Suprapubic skin (tissue), 3 donors: ENCODE results near the gene TMEM267.

Source experiments
- POLR2AphosphoS5 ChIP-seq, 3 donors: sonication (generic); formaldehyde crosslinking; IDR thresholded peaks; one replicate each; pipeline ENCODE4 v1.6.1; 2017; ENCODE audit warnings: antibody characterized with exemption in 3 of 3
- TF ChIP-seq, protein P1 (sequence below), 2 donors: fragments of 200-600 bp in 1 of 2; fragments of 450-650 bp in 1 of 2; sonication (generic) in 1 of 2; IDR thresholded peaks; one replicate each; pipeline ENCODE4 v1.5.1; 2016 to 2019; ENCODE audit warnings: antibody characterized with exemption in 2 of 2, mild to moderate bottlenecking in 1 of 2, moderate library complexity in 1 of 2

DNA sequence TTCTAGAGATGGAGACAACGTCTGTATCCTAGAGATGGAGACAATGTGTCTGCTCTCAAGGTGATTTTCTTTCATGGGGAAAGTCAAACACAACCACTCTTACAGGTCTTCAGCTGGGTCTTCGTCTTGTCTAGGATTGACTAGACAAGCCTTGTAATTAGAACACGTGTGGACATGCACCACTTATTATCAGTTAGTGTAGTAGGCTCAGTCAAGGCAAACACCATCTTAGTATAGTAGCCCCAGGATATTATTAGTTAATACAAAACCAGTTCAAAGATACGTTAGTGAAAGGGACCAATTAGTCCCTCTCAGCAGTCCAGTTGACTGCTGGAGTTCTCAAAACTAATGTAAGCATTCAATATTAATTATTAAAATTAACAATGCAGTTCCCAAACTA, 56.4 kb downstream of the TMEM267 start:
- TF ChIP-seq, protein P1, sequence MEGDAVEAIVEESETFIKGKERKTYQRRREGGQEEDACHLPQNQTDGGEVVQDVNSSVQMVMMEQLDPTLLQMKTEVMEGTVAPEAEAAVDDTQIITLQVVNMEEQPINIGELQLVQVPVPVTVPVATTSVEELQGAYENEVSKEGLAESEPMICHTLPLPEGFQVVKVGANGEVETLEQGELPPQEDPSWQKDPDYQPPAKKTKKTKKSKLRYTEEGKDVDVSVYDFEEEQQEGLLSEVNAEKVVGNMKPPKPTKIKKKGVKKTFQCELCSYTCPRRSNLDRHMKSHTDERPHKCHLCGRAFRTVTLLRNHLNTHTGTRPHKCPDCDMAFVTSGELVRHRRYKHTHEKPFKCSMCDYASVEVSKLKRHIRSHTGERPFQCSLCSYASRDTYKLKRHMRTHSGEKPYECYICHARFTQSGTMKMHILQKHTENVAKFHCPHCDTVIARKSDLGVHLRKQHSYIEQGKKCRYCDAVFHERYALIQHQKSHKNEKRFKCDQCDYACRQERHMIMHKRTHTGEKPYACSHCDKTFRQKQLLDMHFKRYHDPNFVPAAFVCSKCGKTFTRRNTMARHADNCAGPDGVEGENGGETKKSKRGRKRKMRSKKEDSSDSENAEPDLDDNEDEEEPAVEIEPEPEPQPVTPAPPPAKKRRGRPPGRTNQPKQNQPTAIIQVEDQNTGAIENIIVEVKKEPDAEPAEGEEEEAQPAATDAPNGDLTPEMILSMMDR (IDR thresholded peaks at IDR 0.05): no peak
- no peak for TF ChIP-seq POLR2AphosphoS5 (IDR thresholded peaks at IDR 0.05)
